Mesenchymal stem cell (in vitro differentiated cells and primary cell): ENCODE results near the gene PTGR3.
A peak's percentile ranks its signal among the peaks of the same experiment; 100 is the strongest.

Source experiments
- DNase-seq: peaks from one replicate; pipeline ENCODE4 v3.0.0-alpha.2; 2013
- H2AFZ ChIP-seq: one replicate; pipeline ENCODE4 v1.6.1; 2013; ENCODE audit warnings: low read depth, mild to moderate bottlenecking, control low read depth, inconsistent platforms, low read length, moderate library complexity
- H2AK5ac ChIP-seq: 2 replicates; pipeline ENCODE4 v1.6.1; 2013; ENCODE audit warnings: low read length, moderate library complexity, mild to moderate bottlenecking, inconsistent platforms; ENCODE audit not compliant: severe bottlenecking
- H2BK120ac ChIP-seq: one replicate; pipeline ENCODE4 v1.6.1; 2013; ENCODE audit warnings: low read depth, mild to moderate bottlenecking, inconsistent platforms, low read length, moderate library complexity
- H2BK12ac ChIP-seq, 2 experiments: one replicate each; pipeline ENCODE4 v1.6.1; 2013; ENCODE audit warnings: inconsistent platforms in 2 of 2, low read length in 2 of 2, mild to moderate bottlenecking in 2 of 2, moderate library complexity in 2 of 2, control low read depth in 1 of 2
- H2BK15ac ChIP-seq: one replicate; pipeline ENCODE4 v1.6.1; 2013; ENCODE audit warnings: mild to moderate bottlenecking, low read depth, inconsistent platforms; ENCODE audit not compliant: poor library complexity, severe bottlenecking
- H2BK5ac ChIP-seq: 2 replicates; pipeline ENCODE4 v1.6.1; 2013; ENCODE audit warnings: low read depth, mild to moderate bottlenecking, low read length, control low read depth, inconsistent platforms; ENCODE audit not compliant: poor library complexity, severe bottlenecking
- H3K14ac ChIP-seq, 2 experiments: one replicate each; pipeline ENCODE4 v1.6.1; 2013; ENCODE audit warnings: inconsistent platforms in 2 of 2, low read length in 2 of 2, control low read depth in 1 of 2, mild to moderate bottlenecking in 1 of 2, moderate library complexity in 1 of 2
- H3K18ac ChIP-seq, 2 experiments: one replicate each; pipeline ENCODE4 v1.6.1; 2013; ENCODE audit warnings: inconsistent platforms in 2 of 2, low read length in 2 of 2, control low read depth in 1 of 2, low read depth in 1 of 2, mild to moderate bottlenecking in 1 of 2
- H3K23ac ChIP-seq, 2 experiments: one replicate each; pipeline ENCODE4 v1.6.1; 2013; ENCODE audit warnings: inconsistent platforms in 2 of 2, low read length in 2 of 2, mild to moderate bottlenecking in 2 of 2, moderate library complexity in 2 of 2, control low read depth in 1 of 2
- H3K27ac ChIP-seq: 2 replicates; pipeline ENCODE4 v1.5.1; 2013; ENCODE audit warnings: mild to moderate bottlenecking, moderate library complexity, low read length, control low read depth, inconsistent platforms; ENCODE audit not compliant: poor library complexity, severe bottlenecking
- H3K27me3 ChIP-seq, 2 experiments: 2 replicates each; pipeline versions ENCODE4 v1.6.1 to v1.7.0; 2013; ENCODE audit warnings: low read length in 2 of 2, mild to moderate bottlenecking in 2 of 2, moderate library complexity in 2 of 2, control low read depth in 1 of 2, inconsistent platforms in 1 of 2; ENCODE audit not compliant: control insufficient read depth in 1 of 2, insufficient read depth in 1 of 2
- H3K36me3 ChIP-seq, 2 experiments: 2 replicates each; pipeline versions ENCODE4 v1.6.1 to v1.7.0; 2013; ENCODE audit warnings: low read length in 2 of 2, control low read depth in 1 of 2, inconsistent platforms in 1 of 2, low read depth in 1 of 2, mild to moderate bottlenecking in 1 of 2; ENCODE audit not compliant: insufficient read depth in 2 of 2, control insufficient read depth in 1 of 2
- H3K4ac ChIP-seq, 2 experiments: one replicate each; pipeline ENCODE4 v1.6.1; 2013; ENCODE audit warnings: inconsistent platforms in 2 of 2, low read length in 2 of 2, mild to moderate bottlenecking in 2 of 2, moderate library complexity in 2 of 2, control low read depth in 1 of 2, low read depth in 1 of 2
- H3K4me1 ChIP-seq: 2 replicates; pipeline ENCODE4 v1.6.1; 2013; ENCODE audit warnings: low read depth, low read length, control low read depth; ENCODE audit not compliant: control insufficient read depth, insufficient read depth
- H3K4me2 ChIP-seq: 2 replicates; pipeline ENCODE4 v1.6.1; 2013; ENCODE audit warnings: low read length, mild to moderate bottlenecking, inconsistent platforms; ENCODE audit not compliant: poor library complexity, severe bottlenecking
- H3K4me3 ChIP-seq, 2 experiments: 2 replicates each; pipeline versions ENCODE4 v1.5.1 to v1.7.0; 2013; ENCODE audit warnings: low read length in 2 of 2, mild to moderate bottlenecking in 2 of 2, control low read depth in 1 of 2, low read depth in 1 of 2; ENCODE audit not compliant: insufficient read depth in 1 of 2
- H3K79me1 ChIP-seq: replicated peaks from 2 replicates; pipeline ENCODE4 v1.6.1; 2013; ENCODE audit warnings: mild to moderate bottlenecking, control low read depth, low read length, inconsistent platforms; ENCODE audit not compliant: poor library complexity, severe bottlenecking
- H3K9ac ChIP-seq: 2 replicates; pipeline ENCODE4 v1.7.0; 2013; ENCODE audit warnings: mild to moderate bottlenecking, low read length, moderate library complexity
- H3K9me3 ChIP-seq: 2 replicates; pipeline ENCODE4 v1.7.0; 2013; ENCODE audit warnings: mild to moderate bottlenecking, low read length; ENCODE audit not compliant: control insufficient read depth
- H4K8ac ChIP-seq: one replicate; pipeline ENCODE4 v1.6.1; 2013; ENCODE audit warnings: inconsistent platforms, mild to moderate bottlenecking, low read length, moderate library complexity
- H4K91ac ChIP-seq: one replicate; pipeline ENCODE4 v1.6.1; 2013; ENCODE audit warnings: mild to moderate bottlenecking, low read length, inconsistent platforms
- WGBS: methylation state at CpG from one replicate; pipeline ENCODE4 v1.1.7; 2013; ENCODE audit warnings: mixed read lengths; 5-methylcytosine and 5-hydroxymethylcytosine counted together

The PTGR3 gene

DNA sequence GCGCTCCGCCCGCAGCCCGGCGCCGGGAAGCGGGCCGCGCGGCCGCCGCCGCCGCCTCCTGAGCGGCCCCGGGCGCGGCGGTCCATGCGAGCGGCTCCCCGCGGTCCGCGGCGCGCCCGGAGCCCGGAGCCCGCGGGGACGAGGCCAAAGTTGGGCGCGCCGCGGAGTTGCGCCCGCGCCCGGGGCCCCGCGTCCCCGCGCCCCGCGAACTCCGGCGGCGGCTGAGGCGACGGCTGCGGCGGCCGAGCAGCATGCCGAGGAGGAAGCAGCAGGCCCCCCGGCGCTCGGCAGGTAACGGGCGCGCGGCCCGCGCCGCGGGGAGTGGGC is 2.6 kb upstream of the PTGR3 start:
- H2AFZ ChIP-seq = peak overlapping the region; percentile 46
- H3K9me3 ChIP-seq = no peaks in the 10 kb centered on the region
- H3K27ac ChIP-seq = no peak overlapping the region
- H3K27me3 ChIP-seq = peaks cover 0 to 18% of the 10 kb centered on the region in 2 experiments
- no peak for DNase-seq
- no peak overlapping the region for H3K4ac ChIP-seq
- H3K23ac ChIP-seq = no peak overlapping the region
- H2AK5ac ChIP-seq = no peak overlapping the region
- peak overlapping the region; percentile 71 for H4K91ac ChIP-seq
- H2BK15ac ChIP-seq = no peak overlapping the region
- 1% methylated on average over 11 of the region's 66 CpGs for WGBS
- H2BK12ac ChIP-seq = peak overlapping the region in 1 of 2 experiments; percentile 59
- H3K14ac ChIP-seq = peak overlapping the region in 1 of 2 experiments; percentile 73
- peak overlapping the region; percentile 48 for H4K8ac ChIP-seq
- H3K18ac ChIP-seq = peak overlapping the region; percentile 71
- peak overlapping the region; percentile 55 for H3K9ac ChIP-seq
- H3K36me3 ChIP-seq = no peaks in the 10 kb centered on the region
- no peak overlapping the region for H2BK5ac ChIP-seq
- peak overlapping the region; percentile 97 for H3K4me2 ChIP-seq
- peak overlapping the region; percentile 11 for H2BK120ac ChIP-seq
- H3K4me1 ChIP-seq = peaks cover 18% of the 10 kb centered on the region
- H3K4me3 ChIP-seq = peak overlapping the region; percentile 78 to 82
- H3K79me1 ChIP-seq = peaks cover 16% of the 10 kb centered on the region

DNA sequence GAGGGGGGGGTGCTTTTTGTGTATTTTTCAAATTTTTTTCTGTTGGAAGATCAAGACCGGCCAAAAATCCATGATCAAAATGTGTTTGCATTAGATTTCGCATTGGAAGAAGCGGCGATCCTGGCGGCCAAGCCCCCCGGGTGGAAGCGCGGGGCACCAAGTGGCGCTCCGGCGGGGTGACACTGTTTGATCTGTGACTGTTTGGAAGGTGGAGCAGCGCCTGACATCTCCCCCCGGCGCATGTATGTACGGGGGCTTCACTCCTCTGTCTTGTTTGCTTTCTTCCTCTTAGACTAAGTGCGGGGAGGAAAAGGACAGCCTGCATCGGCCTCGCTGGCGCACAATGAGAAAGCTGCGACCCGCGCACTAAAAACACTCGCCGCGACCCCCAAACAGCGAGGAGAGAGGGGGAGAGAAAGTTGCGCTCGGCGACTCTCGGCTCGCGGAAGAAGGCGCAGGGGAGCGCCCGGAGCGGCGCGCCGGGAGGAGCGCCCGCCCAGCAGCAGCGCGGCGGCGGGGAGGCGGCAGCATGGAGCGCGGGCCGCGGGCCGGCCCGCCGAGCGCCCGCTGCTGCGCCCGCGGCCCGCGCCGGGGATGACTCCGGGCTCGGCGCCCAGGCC is 2.2 kb upstream of the PTGR3 start:
- under 1% methylated on average over 27 of the region's 64 CpGs for WGBS
- H3K14ac ChIP-seq = peak overlapping the region in 1 of 2 experiments; percentile 65
- no peak overlapping the region for H3K27ac ChIP-seq
- H2BK5ac ChIP-seq = no peak overlapping the region
- H2BK120ac ChIP-seq = no peak overlapping the region
- H3K27me3 ChIP-seq = peaks cover 0 to 23% of the 10 kb centered on the region in 2 experiments
- H3K23ac ChIP-seq = no peak overlapping the region
- no peak overlapping the region for H4K91ac ChIP-seq
- H3K36me3 ChIP-seq = no peaks in the 10 kb centered on the region
- H3K4me1 ChIP-seq = peaks cover 18% of the 10 kb centered on the region
- peak overlapping the region; percentile 90 for H3K9ac ChIP-seq
- H3K79me1 ChIP-seq = peaks cover 17% of the 10 kb centered on the region
- no peaks in the 10 kb centered on the region for H3K9me3 ChIP-seq
- peak overlapping the region; percentile 96 for H2AFZ ChIP-seq
- DNase-seq = no peak
- peak overlapping the region; percentile 82 to 95 for H3K4me3 ChIP-seq
- H4K8ac ChIP-seq = peak overlapping the region; percentile 50
- H3K18ac ChIP-seq = peak overlapping the region in 1 of 2 experiments; percentile 34
- no peak overlapping the region for H2AK5ac ChIP-seq
- peak overlapping the region; percentile 73 for H3K4me2 ChIP-seq
- H2BK15ac ChIP-seq = peak overlapping the region; percentile 66
- peak overlapping the region in 1 of 2 experiments; percentile 67 for H3K4ac ChIP-seq
- H2BK12ac ChIP-seq = peak overlapping the region in 1 of 2 experiments; percentile 50

DNA sequence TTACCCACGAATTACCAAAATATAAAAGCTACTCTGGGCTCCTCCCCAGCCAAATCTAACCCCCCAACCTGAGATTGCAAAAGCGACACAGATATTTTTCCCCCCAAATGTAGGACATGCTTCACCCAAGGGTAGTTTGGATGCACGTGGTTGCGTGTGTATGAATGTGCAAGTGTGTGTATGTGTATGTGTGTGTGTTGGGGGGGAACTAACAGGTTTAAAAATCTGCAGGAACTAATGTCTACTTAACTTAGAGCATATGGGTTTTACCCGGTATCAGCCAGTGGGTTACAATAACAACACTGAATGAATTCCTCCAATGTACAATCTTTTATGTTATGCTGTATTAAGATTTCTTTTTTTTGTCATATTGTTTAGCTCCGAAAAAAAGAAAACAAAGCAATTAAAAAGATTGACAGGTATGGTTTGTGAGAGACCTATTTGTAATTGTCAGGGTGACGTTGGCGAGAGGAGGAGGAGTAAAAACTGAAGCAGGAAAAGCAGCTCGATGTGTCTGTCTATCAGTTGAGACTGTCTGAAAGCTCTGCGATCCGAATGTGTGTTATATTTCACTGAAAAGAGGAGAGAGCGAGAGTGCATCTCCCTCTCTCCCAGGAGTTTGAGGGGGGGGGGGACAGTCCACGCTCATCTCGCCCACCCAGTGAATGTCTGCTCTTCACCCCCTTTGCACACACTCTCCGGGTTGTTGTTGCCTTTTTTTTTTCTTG is 1.5 kb upstream of the PTGR3 start, which contains the start of gene TSHZ1:
TSHZ1 (plus strand) TSS at position 524 of the 728 bp plus-strand sequence. CDS start 1,080 bp downstream, outside the sequence.
- Histone ChIP-seq H3K23ac (no peak within 1 kb of the TSS), H2BK12ac (peak within 1 kb of the TSS; percentile 50 to 52), H3K4me3 (peak within 1 kb of the TSS; percentile 90 to 95), H4K91ac (peak within 1 kb of the TSS; percentile 84), H2BK5ac (no peak within 1 kb of the TSS), H3K9me3 (no peaks in the 10 kb centered on the region), H3K36me3 (no peaks in the 10 kb centered on the region), H3K4ac (peak within 1 kb of the TSS in 1 of 2 experiments; percentile 87), H3K27me3 (peaks cover 0 to 30% of the 10 kb centered on the region in 2 experiments), H2AK5ac (no peak within 1 kb of the TSS), H4K8ac (peak within 1 kb of the TSS; percentile 93), H3K79me1 (peaks cover 17% of the 10 kb centered on the region), H3K18ac (peak within 1 kb of the TSS; percentile 84 to 97), H3K27ac (peak within 1 kb of the TSS; percentile 57), H2AFZ (peak within 1 kb of the TSS; percentile 96), H3K4me1 (peaks cover 18% of the 10 kb centered on the region), H3K14ac (peak within 1 kb of the TSS in 1 of 2 experiments; percentile 65), H2BK15ac (peak within 1 kb of the TSS; percentile 79), H3K4me2 (peak within 1 kb of the TSS; percentile 97), H2BK120ac (peak within 1 kb of the TSS; percentile 97), H3K9ac (peak within 1 kb of the TSS; percentile 90)
- 11% methylated on average over 9 of the region's 15 CpGs for WGBS
- peak; percentile 88 for DNase-seq

DNA sequence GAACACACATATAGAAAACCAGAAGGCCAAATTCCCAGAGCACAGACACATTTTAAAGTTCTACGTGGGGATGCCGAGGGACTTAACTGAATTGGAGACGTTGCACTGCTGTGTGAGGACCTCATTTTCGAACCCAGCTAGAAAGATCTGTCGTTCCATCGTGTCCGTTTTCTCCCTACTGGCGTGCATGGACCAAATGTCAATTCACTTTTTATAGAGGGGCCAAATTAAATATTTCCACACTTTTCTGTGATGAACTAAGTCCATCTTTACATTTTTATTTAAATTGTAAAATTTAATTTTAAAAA is 966 bp upstream of the PTGR3 start:
- peaks cover 18% of the 10 kb centered on the region for H3K79me1 ChIP-seq
- DNase-seq = no peak
- H3K4me3 ChIP-seq = peak overlapping the region in 1 of 2 experiments; percentile 95
- H2BK12ac ChIP-seq = no peak overlapping the region
- no peak overlapping the region for H3K14ac ChIP-seq
- H3K4me2 ChIP-seq = peak overlapping the region; percentile 84
- peak overlapping the region; percentile 36 for H2AFZ ChIP-seq
- 2% methylated on average over 4 of the region's 8 CpGs for WGBS
- peak overlapping the region in 1 of 2 experiments; percentile 26 for H3K4ac ChIP-seq
- H3K9ac ChIP-seq = peak overlapping the region; percentile 90
- no peak overlapping the region for H2BK5ac ChIP-seq
- no peaks in the 10 kb centered on the region for H3K9me3 ChIP-seq
- H2AK5ac ChIP-seq = no peak overlapping the region
- H3K36me3 ChIP-seq = no peaks in the 10 kb centered on the region
- H3K4me1 ChIP-seq = peaks cover 21% of the 10 kb centered on the region
- H3K18ac ChIP-seq = peak overlapping the region; percentile 49 to 84
- H2BK15ac ChIP-seq = no peak overlapping the region
- H2BK120ac ChIP-seq = no peak overlapping the region
- H3K27ac ChIP-seq = peak overlapping the region; percentile 57
- H4K91ac ChIP-seq = no peak overlapping the region
- no peak overlapping the region for H3K23ac ChIP-seq
- peaks cover 0 to 35% of the 10 kb centered on the region in 2 experiments for H3K27me3 ChIP-seq
- H4K8ac ChIP-seq = no peak overlapping the region
